Activated CD4-positive, alpha-beta T cell treated with anti-CD3 and anti-CD28 coated beads, Interleukin-2, amount 10 ng/mL, durations not matched to agents 7 days and 5 days (primary cell): ENCODE measurements around the gene CLSTN1. TPM values are rescaled to one million over a fixed set of nuclear protein-coding genes. Genes with fewer than 3 reads are reported as not detected.

Source experiments
- CTCF ChIA-PET: fragments of 350-600 bp; sonication (Branson Sonifier 250); formaldehyde crosslinking; loops from one replicate; lab custom pipeline; 2021; ENCODE audit warnings: antibody characterized with exemption; lab: Charles Lee
- POLR2A ChIA-PET: fragments of 350-600 bp; sonication (Branson Sonifier 250); formaldehyde crosslinking; loops from one replicate; lab custom pipeline; 2021; ENCODE audit warnings: antibody characterized with exemption; lab: Charles Lee
- DNase-seq: peaks from one replicate; pipeline ENCODE4 v3.0.0-alpha.2; 2020
- H3K27ac Mint-ChIP-seq: one replicate; pipeline ENCODE4 v1.8.0; 2021; ENCODE audit warnings: mild to moderate bottlenecking, moderate library complexity, mixed read lengths
- H3K27me3 Mint-ChIP-seq: one replicate; pipeline ENCODE4 v1.8.0; 2021; ENCODE audit warnings: mixed read lengths
- H3K36me3 Mint-ChIP-seq: one replicate; pipeline ENCODE4 v1.8.0; 2021; ENCODE audit warnings: low read depth, mixed read lengths
- H3K4me1 Mint-ChIP-seq: one replicate; pipeline ENCODE4 v1.8.0; 2021; ENCODE audit warnings: mixed read lengths
- H3K4me3 Mint-ChIP-seq: one replicate; pipeline ENCODE4 v1.8.0; 2021; ENCODE audit warnings: mild to moderate bottlenecking, moderate library complexity, mixed read lengths
- H3K9me3 Mint-ChIP-seq: one replicate; pipeline ENCODE4 v1.8.0; 2021; ENCODE audit warnings: mixed read lengths
- total RNA-seq, 2 experiments: library from RNA; stranded (reverse); gene quantifications; one replicate each; pipeline ENCODE4 v1.2.3, GENCODE V29; 2021

CLSTN1 gene
- total RNA-seq, 2 experiments from 2014 or later = 121 to 134 TPM

DNA sequence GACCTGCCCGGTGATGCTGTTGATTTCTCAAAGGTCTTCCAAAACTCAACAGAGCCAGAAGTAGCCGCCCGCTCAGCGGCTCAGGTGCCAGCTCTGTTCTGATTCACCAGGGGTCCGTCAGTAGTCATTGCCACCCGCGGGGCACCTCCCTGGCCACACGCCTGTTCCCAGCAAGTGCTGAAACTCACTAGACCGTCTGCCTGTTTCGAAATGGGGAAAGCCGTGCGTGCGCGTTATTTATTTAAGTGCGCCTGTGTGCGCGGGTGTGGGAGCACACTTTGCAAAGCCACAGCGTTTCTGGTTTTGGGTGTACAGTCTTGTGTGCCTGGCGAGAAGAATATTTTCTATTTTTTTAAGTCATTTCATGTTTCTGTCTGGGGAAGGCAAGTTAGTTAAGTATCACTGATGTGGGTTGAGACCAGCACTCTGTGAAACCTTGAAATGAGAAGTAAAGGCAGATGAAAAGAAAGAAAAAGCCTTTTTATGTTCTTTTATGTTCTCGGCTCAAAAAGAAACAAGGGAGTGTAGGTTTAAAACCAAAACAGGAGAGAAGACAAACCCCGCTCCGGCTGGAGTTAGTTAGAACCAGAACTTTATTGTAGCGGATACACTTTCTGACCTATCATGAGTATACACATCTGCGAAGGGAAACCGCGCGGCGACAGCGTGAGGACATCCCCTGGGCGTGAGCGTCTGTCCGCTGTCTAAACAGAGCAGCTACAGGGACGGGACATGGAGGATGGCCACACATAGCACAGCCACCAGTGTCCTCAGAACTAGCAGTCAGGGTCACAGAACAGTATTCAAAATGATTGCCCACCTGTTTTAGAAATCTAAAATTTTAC, 95.1 kb downstream of the CLSTN1 start:
- Mint-ChIP-seq H3K9me3 (no peaks in the 10 kb centered on the region), H3K4me1 (peaks cover 86% of the 10 kb centered on the region), H3K27me3 (no peaks in the 10 kb centered on the region), H3K36me3 (peaks cover 72% of the 10 kb centered on the region), H3K27ac (peak overlapping the region; percentile 96), H3K4me3 (peak overlapping the region; percentile 53)
- ChIA-PET CTCF (interaction anchor here (0.8 to 3.1 kb wide), 6 partner anchors 8 to 140 kb away, joined by 3 to 15 read pairs (median 3); no protein-coding TSS in a partner anchor), POLR2A (interaction anchor here (0.6 kb wide), 1 partner anchor 9 kb away, joined by 7 read pairs; no protein-coding TSS in a partner anchor)
- peak; percentile 80 for DNase-seq

DNA sequence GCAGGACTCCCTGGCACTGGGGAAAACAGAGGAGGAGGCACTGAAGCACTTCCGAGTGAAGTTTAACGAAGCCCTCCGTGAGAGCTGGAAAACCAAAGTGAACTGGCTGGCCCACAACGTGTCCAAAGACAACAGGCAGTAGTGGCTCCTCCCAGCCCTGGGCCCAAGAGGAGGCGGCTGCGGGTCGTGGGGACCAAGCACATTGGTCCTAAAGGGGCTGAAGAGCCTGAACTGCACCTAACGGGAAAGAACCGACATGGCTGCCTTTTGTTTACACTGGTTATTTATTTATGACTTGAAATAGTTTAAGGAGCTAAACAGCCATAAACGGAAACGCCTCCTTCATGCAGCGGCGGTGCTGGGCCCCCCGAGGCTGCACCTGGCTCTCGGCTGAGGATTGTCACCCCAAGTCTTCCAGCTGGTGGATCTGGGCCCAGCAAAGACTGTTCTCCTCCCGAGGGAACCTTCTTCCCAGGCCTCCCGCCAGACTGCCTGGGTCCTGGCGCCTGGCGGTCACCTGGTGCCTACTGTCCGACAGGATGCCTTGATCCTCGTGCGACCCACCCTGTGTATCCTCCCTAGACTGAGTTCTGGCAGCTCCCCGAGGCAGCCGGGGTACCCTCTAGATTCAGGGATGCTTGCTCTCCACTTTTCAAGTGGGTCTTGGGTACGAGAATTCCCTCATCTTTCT, 96.7 kb downstream of the CLSTN1 start:
- ChIA-PET CTCF (interaction anchor here (0.9 to 3.1 kb wide), 6 partner anchors 17 to 142 kb away, joined by 3 to 15 read pairs (median 3); no protein-coding TSS in a partner anchor), POLR2A (no interaction called here)
- Mint-ChIP-seq H3K36me3 (peaks cover 80% of the 10 kb centered on the region), H3K27ac (peak overlapping the region; percentile 96), H3K9me3 (no peaks in the 10 kb centered on the region), H3K27me3 (no peaks in the 10 kb centered on the region), H3K4me1 (peaks cover 79% of the 10 kb centered on the region), H3K4me3 (peak overlapping the region; percentile 16)
- no peak for DNase-seq

DNA sequence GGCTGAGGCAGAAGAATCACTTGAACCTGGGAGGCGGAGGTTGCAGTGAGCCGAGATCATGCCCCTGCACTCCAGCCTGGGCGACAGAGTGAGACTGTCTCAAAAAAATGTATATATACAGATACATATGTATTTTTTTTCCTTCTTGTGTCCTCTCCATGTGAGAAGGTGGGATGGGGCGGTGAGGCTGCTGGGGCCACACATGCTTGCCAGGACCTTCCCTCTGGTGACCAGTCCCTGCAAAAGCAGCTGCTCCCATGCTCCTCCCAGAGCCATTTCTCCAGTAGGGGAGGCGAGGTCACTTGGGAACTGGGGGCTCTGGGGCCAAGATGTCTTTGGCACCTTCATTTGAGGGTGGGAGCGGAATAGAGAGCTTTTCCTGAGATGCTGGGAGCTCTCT, 97.4 kb downstream of the CLSTN1 start:
- Mint-ChIP-seq H3K9me3 (no peaks in the 10 kb centered on the region), H3K27ac (peak overlapping the region; percentile 96), H3K4me3 (peak overlapping the region; percentile 16), H3K36me3 (peaks cover 80% of the 10 kb centered on the region), H3K4me1 (peaks cover 73% of the 10 kb centered on the region), H3K27me3 (no peaks in the 10 kb centered on the region)
- POLR2A ChIA-PET = no interaction called here
- DNase-seq = no peak
- CTCF ChIA-PET = interaction anchor here (0.7 to 3.1 kb wide), 4 partner anchors 9 to 142 kb away, joined by 3 to 15 read pairs (median 4); no protein-coding TSS in a partner anchor

DNA sequence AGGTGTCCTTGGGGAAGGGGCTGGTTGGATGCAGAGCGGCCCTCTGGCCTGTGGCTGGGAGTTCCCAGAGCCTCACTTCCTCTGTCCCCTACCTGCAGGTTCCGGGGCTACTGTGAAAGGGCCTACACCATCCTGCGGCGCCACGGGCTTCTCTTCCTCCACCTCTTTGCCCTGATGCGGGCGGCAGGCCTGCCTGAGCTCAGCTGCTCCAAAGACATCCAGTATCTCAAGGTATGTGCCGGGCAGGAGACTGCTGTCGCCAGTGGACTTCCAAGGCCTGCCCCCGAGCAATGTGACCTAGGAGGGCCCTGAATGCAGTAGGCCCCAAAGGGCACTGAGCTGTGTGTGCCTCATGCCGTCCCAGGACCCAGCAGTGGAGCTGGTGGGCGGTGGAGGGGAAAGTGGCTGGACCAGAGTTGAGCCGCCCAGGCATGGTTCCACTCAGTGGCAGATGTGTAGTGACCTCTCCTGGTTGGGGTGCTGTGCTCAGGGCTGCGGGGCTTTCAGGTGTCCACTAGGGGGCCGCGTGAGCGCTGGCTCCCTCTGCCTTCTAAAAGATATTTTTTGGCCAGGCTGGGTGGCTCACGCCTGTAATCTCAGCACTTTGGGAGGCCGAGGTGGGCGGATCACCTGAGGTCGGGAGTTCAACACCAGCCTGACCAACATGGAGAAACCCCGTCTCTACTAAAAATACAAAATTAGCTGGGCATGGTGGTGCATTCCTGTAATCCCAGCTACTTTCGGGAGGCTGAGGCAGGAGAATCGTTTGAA, 98.9 kb downstream of the CLSTN1 start:
- H3K9me3 Mint-ChIP-seq = no peaks in the 10 kb centered on the region
- H3K4me1 Mint-ChIP-seq = peaks cover 71% of the 10 kb centered on the region
- H3K36me3 Mint-ChIP-seq = peaks cover 78% of the 10 kb centered on the region
- POLR2A ChIA-PET = no interaction called here
- H3K4me3 Mint-ChIP-seq = no peak overlapping the region
- DNase-seq = peak; percentile 74
- CTCF ChIA-PET = interaction anchor here (0.5 to 2.0 kb wide), 8 partner anchors 9 to 668 kb away, joined by 3 to 12 read pairs (median 3); no protein-coding TSS in a partner anchor
- H3K27me3 Mint-ChIP-seq = no peaks in the 10 kb centered on the region
- H3K27ac Mint-ChIP-seq = peak overlapping the region; percentile 71

DNA sequence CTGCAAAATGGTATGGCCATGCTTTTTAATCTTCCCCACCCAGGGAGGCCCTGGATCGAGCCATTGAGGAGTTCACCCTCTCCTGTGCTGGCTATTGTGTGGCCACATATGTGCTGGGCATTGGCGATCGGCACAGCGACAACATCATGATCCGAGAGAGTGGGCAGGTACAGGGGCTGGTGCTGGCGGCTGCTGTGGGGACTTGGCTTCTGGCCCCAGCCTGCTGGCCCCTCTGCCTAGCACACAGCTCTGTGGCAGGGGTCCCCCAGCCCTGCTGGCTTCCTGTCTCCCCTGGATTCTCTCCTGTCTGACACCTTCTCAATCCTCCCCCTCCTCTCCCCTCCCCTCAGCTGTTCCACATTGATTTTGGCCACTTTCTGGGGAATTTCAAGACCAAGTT, 99.8 kb downstream of the CLSTN1 start:
- H3K27ac Mint-ChIP-seq = peak overlapping the region; percentile 71
- no peak for DNase-seq
- H3K36me3 Mint-ChIP-seq = peaks cover 80% of the 10 kb centered on the region
- H3K4me1 Mint-ChIP-seq = peaks cover 73% of the 10 kb centered on the region
- CTCF ChIA-PET = interaction anchor here (1.3 to 2.0 kb wide), 2 partner anchors 35 to 97 kb away, joined by 3 to 12 read pairs; no protein-coding TSS in a partner anchor
- POLR2A ChIA-PET = no interaction called here
- no peaks in the 10 kb centered on the region for H3K27me3 Mint-ChIP-seq
- H3K4me3 Mint-ChIP-seq = no peak overlapping the region
- H3K9me3 Mint-ChIP-seq = no peaks in the 10 kb centered on the region

DNA sequence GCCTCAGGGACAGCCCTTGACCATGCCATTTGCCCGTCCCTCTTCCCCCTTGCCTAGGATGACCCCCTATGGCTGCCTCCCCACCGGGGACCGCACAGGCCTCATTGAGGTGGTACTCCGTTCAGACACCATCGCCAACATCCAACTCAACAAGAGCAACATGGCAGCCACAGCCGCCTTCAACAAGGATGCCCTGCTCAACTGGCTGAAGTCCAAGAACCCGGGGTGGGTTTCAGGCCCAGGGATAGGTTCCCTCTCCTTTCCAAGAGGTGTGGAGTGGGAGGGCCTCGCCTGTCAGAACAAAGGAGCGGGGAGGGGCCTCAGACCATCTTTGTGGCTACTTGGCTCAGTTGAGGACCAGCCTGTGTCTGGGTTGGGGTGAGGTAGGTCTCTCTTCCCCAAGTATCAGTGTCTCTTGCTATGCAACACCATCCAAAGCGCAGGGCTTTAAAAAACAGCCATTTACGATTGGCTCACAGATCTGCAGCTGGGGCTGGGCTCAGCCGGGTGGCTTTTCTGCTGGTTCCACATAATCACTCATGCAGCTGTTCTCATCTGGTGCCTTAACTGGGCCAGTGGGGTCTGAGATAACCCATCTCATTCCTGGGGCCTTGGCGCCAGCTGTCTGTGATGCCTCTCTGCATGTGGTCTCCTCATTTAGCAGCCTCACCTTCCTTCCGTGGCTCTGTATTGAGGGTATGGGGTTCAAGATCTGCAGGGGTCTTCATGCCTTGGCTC, 100.5 kb downstream of the CLSTN1 start:
- Mint-ChIP-seq H3K4me3 (no peak overlapping the region), H3K9me3 (no peaks in the 10 kb centered on the region), H3K36me3 (peaks cover 80% of the 10 kb centered on the region), H3K27me3 (no peaks in the 10 kb centered on the region), H3K27ac (peak overlapping the region; percentile 71), H3K4me1 (peaks cover 73% of the 10 kb centered on the region)
- no peak for DNase-seq
- CTCF ChIA-PET = interaction anchor here (2.0 kb wide), 1 partner anchor 96 kb away, joined by 12 read pairs; no protein-coding TSS in a partner anchor
- POLR2A ChIA-PET = no interaction called here

DNA sequence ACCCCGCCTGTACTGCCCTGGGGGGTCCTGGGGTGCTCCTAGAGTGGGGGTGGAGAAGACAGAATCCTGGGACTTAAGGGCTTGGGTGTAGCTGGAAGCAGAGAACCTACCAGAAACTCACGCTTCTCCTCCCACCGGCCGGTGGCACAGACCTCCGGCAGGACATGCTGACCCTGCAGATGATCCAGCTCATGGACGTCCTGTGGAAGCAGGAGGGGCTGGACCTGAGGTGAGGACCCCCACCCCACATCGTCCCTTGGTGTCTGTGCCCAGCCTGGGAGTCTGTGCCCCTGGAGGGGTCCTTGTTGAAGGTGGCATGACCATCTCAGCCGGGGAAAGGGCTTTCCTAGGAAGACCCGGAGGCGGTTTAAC, 101.4 kb downstream of the CLSTN1 start:
- H3K27me3 Mint-ChIP-seq = no peaks in the 10 kb centered on the region
- POLR2A ChIA-PET = no interaction called here
- H3K36me3 Mint-ChIP-seq = peaks cover 78% of the 10 kb centered on the region
- H3K9me3 Mint-ChIP-seq = no peaks in the 10 kb centered on the region
- peaks cover 73% of the 10 kb centered on the region for H3K4me1 Mint-ChIP-seq
- CTCF ChIA-PET = interaction anchor here (1.0 to 8.3 kb wide), 5 partner anchors 12 to 107 kb away, joined by 3 to 78 read pairs (median 4); no protein-coding TSS in a partner anchor
- peak overlapping the region; percentile 46 for H3K27ac Mint-ChIP-seq
- H3K4me3 Mint-ChIP-seq = no peak overlapping the region
- no peak for DNase-seq

DNA sequence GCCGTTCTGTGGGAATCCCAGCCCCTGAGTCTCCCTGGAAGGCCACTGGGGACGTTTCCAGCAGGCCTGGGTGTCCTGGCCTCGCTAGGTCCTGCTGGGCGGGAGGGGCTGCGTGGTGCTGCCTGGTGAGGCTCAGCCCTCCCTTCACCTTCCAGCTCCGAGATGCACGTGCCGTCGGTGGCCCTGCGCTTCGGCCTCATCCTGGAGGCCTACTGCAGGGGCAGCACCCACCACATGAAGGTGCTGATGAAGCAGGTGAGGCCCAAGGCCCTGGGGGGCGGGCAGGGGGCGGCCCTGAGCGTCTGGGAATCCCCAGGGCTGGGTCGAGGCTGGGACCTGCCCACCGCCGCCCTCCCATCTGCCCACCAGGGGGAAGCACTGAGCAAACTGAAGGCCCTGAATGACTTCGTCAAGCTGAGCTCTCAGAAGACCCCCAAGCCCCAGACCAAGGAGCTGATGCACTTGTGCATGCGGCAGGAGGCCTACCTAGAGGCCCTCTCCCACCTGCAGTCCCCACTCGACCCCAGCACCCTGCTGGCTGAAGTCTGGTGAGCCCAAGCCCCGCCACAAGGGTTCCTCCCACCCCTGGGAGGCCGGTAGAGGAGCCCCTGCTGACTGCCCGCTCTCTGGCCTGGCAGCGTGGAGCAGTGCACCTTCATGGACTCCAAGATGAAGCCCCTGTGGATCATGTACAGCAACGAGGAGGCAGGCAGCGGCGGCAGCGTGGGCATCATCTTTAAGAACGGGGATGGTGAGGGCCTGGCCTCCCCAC, 102.0 kb downstream of the CLSTN1 start:
- H3K9me3 Mint-ChIP-seq = no peaks in the 10 kb centered on the region
- peaks cover 71% of the 10 kb centered on the region for H3K4me1 Mint-ChIP-seq
- H3K27me3 Mint-ChIP-seq = no peaks in the 10 kb centered on the region
- DNase-seq = peak; percentile 64
- peak overlapping the region; percentile 85 for H3K27ac Mint-ChIP-seq
- CTCF ChIA-PET = interaction anchor here (0.5 to 8.3 kb wide), 9 partner anchors 11 to 501 kb away, joined by 3 to 78 read pairs (median 3); no protein-coding TSS in a partner anchor
- POLR2A ChIA-PET = interaction anchor here (0.6 kb wide), 1 partner anchor 144 kb away, joined by 3 read pairs; no protein-coding TSS in a partner anchor
- H3K4me3 Mint-ChIP-seq = no peak overlapping the region
- peaks cover 80% of the 10 kb centered on the region for H3K36me3 Mint-ChIP-seq

DNA sequence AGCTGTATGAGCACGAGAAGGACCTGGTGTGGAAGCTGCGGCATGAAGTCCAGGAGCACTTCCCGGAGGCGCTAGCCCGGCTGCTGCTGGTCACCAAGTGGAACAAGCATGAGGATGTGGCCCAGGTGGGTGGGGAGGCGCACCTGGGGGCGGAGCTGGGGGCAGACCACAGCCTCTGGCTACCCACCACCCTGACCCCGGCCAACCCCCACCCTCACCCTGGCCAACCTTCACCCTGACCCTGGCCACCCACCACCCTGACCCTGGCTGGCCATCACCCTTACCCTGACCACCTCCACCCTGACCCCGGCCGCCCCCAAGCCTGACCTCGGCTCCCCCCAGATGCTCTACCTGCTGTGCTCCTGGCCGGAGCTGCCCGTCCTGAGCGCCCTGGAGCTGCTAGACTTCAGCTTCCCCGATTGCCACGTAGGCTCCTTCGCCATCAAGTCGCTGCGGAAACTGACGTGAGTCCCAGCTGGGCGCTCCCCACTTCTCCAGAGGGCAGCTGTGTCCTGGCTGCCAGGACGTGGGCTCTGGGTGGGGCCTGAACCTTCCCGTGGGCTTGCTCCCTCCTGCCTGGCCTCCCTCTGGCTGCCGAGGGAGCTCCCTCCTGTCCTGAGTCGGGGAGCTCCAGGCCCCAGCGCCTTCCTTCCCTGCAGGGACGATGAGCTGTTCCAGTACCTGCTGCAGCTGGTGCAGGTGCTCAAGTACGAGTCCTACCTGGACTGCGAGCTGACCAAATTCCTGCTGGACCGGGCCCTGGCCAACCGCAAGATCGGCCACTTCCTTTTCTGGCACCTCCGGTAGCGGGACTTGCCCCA, 102.8 kb downstream of the CLSTN1 start:
- Mint-ChIP-seq H3K4me3 (no peak overlapping the region), H3K36me3 (peaks cover 81% of the 10 kb centered on the region), H3K4me1 (peaks cover 73% of the 10 kb centered on the region), H3K9me3 (no peaks in the 10 kb centered on the region), H3K27ac (peak overlapping the region; percentile 85), H3K27me3 (no peaks in the 10 kb centered on the region)
- ChIA-PET CTCF (interaction anchor here (0.5 to 8.3 kb wide), 10 partner anchors 9 to 1115 kb away, joined by 3 to 78 read pairs (median 4); no protein-coding TSS in a partner anchor), POLR2A (interaction anchor here (0.6 kb wide), 1 partner anchor 145 kb away, joined by 3 read pairs; no protein-coding TSS in a partner anchor)
- no peak for DNase-seq

DNA sequence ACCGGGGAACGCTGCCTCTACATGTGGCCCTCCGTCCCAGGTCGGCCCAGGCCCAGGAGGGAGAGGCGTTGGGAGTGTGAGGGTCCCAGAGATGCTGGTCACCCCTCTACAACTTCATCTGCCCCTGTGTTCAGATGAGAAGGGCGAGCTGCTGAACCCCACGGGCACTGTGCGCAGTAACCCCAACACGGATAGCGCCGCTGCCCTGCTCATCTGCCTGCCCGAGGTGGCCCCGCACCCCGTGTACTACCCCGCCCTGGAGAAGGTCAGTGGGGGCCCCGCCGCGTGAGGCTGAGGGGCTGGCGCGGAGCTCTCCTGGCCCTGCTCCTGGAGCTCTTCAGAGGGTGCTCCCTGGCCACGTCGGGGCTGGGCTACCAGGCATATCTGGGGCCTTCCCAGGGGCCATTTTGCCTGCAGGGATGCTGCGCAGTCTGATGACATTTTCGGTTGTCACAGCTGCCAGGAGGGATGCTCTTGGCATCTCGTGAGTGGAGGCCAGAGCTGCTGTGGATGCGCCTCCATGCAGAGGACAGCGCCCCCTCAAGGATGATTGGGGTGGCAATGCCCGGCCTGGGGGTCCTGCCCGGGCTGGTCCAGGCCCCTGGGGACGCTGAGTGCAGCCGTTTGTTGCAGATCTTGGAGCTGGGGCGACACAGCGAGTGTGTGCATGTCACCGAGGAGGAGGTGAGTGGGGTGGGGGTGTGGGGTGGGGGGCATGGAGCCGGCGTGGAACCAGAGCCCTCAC, 103.6 kb downstream of the CLSTN1 start:
- no peak for DNase-seq
- ChIA-PET CTCF (interaction anchor here (0.6 to 8.3 kb wide), 7 partner anchors 10 to 1295 kb away, joined by 3 to 78 read pairs (median 5); no protein-coding TSS in a partner anchor), POLR2A (no interaction called here)
- Mint-ChIP-seq H3K27me3 (no peaks in the 10 kb centered on the region), H3K9me3 (no peaks in the 10 kb centered on the region), H3K36me3 (peaks cover 85% of the 10 kb centered on the region), H3K4me3 (no peak overlapping the region), H3K27ac (peak overlapping the region; percentile 85), H3K4me1 (peaks cover 76% of the 10 kb centered on the region)
